HepG2 (cell line): ENCODE data around the gene TIAM2.

ENCODE experiments used
- CCDC6 ChIP-seq: sonication (generic); formaldehyde crosslinking; IDR thresholded peaks from 2 replicates; pipeline ENCODE4 v1.8.1; 2022; ENCODE audit warnings: mild to moderate bottlenecking, missing genetic modification reagents, moderate library complexity
- HNRNPL ChIP-seq: fragments of 200-400 bp; formaldehyde crosslinking; IDR thresholded peaks from 2 replicates; pipeline ENCODE4 v1.6.1; 2017; ENCODE audit warnings: mild to moderate bottlenecking, low read depth, low read length
- KAT7 ChIP-seq: IDR thresholded peaks from 2 replicates; pipeline ENCODE4 v1.6.1; 2018; ENCODE audit warnings: borderline replicate concordance, missing compliant biosample characterization
- NFE2L1 ChIP-seq: sonication (generic); formaldehyde crosslinking; IDR thresholded peaks from 2 replicates; pipeline ENCODE4 v1.4.0; 2020; ENCODE audit warnings: missing genetic modification reagents, mild to moderate bottlenecking, borderline replicate concordance
- POLR2A ChIP-seq, 2 experiments: IDR thresholded peaks; 2 replicates each; pipeline ENCODE4 v1.6.1; 2011; ENCODE audit warnings: low read depth in 2 of 2, low read length in 2 of 2, mild to moderate bottlenecking in 1 of 2, moderate library complexity in 1 of 2; ENCODE audit not compliant: insufficient read depth in 1 of 2
- RFXAP ChIP-seq: sonication (generic); formaldehyde crosslinking; IDR thresholded peaks from 2 replicates; pipeline ENCODE4 v1.4.0; 2020; ENCODE audit warnings: missing genetic modification reagents, borderline replicate concordance
- U2AF2 ChIP-seq: fragments of 200-400 bp; formaldehyde crosslinking; IDR thresholded peaks from 2 replicates; pipeline ENCODE4 v1.6.1; 2017; ENCODE audit warnings: low read depth, mild to moderate bottlenecking, low read length
- TF ChIP-seq, protein P1 (sequence below): sonication (generic); formaldehyde crosslinking; IDR thresholded peaks from 2 replicates; pipeline ENCODE4 v1.5.0; 2020; ENCODE audit warnings: missing genetic modification reagents

DNA sequence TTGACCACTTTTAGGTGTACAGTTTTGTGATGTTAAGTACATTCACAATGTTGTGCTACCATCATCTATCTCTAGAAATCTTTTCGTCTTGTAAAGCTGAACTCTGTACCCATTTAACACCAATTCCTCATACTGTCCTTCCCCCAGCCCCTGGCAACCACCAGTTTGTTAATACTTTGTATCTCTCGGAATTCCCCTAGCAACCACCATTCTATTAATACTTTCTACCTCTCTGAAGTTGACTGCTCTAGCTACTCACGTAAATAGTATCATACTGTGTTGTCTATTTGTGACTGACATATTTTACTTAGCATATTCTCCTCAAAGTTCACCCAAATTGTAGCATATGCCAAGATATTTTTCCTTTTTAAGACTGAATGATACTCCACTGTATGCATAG, 186.4 kb downstream of the TIAM2 start:
- TF ChIP-seq, protein P1, sequence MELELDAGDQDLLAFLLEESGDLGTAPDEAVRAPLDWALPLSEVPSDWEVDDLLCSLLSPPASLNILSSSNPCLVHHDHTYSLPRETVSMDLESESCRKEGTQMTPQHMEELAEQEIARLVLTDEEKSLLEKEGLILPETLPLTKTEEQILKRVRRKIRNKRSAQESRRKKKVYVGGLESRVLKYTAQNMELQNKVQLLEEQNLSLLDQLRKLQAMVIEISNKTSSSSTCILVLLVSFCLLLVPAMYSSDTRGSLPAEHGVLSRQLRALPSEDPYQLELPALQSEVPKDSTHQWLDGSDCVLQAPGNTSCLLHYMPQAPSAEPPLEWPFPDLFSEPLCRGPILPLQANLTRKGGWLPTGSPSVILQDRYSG (CRISPR knock-in tag), result no peak
- no peak for TF ChIP-seq RFXAP (CRISPR knock-in tag)
- TF ChIP-seq HNRNPL, result no peak
- no peak for TF ChIP-seq NFE2L1 (CRISPR knock-in tag)
- TF ChIP-seq KAT7 (CRISPR knock-in tag), result no peak
- TF ChIP-seq POLR2A (IDR thresholded peaks at IDR 0.05; ENCODE audit: insufficient read depth in 1 of 2, low read depth in 2 of 2, low read length in 2 of 2), result no peak
- TF ChIP-seq U2AF2, result no peak
- TF ChIP-seq CCDC6, result no peak
